Hematopoietic multipotent progenitor cell treated with erythropoietin and hydrocortisone succinate and interleukin-3 and kit ligand, for 6 days (in vitro differentiated cells): ENCODE results near the gene C2CD4A.

Source experiments
- DNase-seq: peaks from one replicate; pipeline ENCODE4 v3.0.0-alpha.2; 2015

Gene C2CD4A

DNA sequence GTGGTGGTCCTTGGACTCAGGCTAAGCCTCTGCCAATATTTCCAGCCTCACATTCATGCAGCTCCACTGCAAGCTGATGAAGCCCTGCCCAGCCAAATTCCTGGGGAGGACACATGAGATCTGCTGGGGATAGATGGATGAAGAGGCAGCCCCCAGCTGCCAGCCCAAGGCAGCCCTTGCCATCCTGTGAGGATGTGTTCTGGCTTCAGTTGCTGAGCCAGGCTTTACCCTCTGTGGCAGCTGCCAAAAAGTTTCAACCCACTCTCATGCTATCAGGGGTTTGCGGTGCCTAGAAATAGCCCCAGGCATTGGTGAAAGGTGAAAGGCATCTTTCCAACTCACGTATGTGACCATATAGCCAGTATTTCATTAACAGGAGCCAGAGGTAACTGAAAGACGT is 37.6 kb downstream of the C2CD4A start:
- no peak for DNase-seq

- DNase-seq: no peak
Observed at GRCh38 chr15:62104846-62105245, 38.1 kb downstream of the C2CD4A start.

- no peak for DNase-seq
Observed at GRCh38 chr15:62105266-62105665, 38.5 kb downstream of the C2CD4A start.

- DNase-seq: no peak
Observed at GRCh38 chr15:62106096-62106495, 39.3 kb downstream of the C2CD4A start.

DNA sequence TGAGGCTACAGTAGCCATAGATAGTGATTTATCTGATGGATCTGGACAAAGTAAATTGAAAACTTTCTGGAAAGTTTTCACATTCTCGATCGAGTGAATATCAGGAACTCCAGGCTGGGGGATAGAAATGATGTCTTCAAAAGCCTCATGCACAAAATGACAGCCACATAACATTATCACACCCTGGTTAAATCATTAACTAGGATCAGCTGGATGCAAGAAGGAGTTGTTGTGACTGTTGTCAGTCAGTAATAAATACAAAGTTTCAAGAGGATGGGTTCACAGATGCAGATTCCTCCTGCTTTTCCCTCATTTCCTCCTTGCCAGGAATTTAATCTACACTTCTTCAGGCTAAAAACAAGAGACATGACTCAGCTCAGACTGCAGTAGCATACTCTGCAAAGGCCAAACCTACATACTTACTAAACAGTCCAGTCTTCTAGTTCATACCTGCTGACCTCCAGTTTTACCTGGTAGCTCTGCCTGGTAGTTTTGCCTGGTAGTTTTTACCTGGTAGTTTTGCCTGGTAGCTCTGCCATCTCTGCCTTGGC is 40.9 kb downstream of the C2CD4A start:
- no peak for DNase-seq

DNA sequence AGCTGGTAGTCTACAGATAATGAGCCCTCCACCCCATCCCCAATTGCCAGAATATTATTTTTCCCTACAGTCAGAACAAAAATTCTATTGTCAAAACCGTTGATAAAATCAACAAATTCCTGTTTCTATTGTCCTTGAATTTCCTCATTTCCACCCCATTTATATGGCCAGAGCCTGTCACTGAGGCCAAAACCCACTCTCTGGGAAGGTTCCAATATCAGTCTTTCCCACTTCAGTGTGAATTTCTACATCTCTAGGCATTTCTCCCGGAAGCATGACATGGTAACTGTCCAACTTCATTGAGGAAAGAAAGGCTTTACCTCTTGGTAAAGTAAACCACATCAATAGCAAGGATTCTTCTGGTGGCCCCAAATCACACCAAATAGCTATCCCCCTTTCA is 41.6 kb downstream of the C2CD4A start:
- DNase-seq: no peak

DNA sequence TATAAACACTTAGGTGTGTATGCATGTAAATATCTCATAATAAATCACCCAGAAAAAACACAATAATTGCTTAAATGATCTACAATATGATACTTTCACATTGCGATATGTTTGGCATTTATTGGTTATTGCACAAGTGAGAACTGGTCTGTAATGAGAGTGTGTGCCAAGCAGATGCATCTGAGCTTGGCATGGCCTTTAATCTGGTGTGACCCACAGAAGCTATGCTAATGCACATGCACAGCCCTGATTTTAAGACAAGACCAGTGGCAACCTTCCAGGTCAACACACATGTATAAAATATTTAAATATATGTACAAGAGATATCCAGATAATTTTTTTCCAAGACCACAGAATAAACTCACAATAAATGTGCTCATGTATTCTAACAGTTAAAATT is 42.7 kb downstream of the C2CD4A start:
- no peak for DNase-seq

- no peak for DNase-seq
Observed at GRCh38 chr15:62109982-62110851, 43.4 kb downstream of the C2CD4A start.

GRCh38 chr15:62112081-62112480 is 45.3 kb downstream of the C2CD4A start:
- no peak for DNase-seq

DNA sequence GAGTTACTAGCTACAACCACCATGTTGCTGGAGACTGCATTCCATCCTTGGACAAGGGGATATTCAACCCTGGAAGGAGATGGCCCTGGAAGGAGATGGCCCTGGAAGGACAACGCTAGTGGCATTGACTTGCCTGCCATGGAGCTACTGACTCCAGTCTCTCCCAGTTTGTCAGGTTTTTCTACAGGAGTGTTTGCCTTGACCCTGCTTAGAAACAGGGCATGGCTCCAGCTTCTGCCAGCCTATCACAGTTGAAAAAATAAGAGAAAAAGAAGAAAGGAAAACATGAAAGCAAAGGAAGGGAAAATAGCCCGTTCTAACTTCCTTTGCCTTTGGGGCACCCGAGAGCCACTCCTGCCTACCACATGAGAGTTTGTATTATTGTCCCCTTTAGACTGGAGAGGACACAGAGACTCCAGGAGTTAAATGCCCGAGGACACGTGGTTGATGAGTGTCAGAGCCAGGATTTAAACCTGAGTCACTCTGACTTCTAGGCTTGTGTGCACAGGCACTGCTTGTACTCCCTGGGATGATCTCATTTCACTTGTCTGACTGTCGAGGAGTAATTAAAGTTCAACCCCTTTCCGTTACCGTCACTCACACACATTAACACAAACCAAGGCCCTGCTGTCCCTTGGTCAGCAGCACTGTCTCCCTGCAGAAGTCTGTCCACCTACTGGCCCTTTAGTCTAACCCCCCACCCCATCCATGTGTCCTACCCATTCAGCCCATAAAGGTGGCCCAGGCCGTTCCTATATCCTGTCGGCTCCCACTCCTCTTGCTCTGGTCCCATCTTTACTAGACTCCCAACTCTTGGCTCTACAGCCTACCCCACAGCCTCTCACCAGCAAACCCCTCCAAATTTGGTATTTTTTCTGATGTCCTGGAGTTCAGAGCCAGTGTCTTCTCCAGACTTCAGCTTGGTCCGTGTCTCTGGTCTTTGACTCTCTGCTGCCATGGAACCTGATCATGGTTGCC is 46.1 kb downstream of the C2CD4A start:
- DNase-seq: no peak

- no peak for DNase-seq
Observed at GRCh38 chr15:62115847-62116246, 49.1 kb downstream of the C2CD4A start.

DNA sequence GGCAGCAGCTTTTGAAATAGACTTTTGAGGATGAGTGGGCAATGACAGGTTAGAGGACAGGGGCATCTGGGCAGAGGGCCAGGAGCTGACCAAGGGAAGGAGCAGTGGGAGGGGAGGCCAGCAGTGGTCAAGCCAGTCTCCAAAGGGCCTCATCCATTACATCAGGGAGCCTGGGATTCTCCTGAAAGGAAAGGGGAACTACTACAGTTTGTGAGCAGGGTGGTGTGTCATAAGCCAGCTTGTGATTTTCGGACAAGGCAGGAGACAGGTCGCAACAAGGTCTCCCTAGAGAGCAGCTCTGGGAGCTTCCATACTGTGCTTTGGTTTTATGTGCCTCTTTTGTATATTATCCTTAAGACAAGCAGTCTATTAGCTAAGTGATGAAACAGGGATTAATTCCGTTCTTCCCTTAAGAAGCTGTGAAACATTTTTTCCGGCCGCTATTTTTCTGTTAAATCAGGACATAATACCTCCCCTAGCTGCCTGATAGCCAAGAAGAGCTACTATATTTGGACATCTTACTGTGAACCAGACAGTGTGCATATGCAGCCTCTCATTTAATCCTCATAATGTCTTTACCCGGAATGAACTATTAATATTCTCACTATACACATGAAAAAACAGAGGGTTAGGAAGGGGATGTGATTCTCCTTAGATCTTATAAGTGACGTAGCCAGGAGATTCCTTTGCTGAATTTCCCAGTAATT is 51.9 kb downstream of the C2CD4A start:
- no peak for DNase-seq

DNA sequence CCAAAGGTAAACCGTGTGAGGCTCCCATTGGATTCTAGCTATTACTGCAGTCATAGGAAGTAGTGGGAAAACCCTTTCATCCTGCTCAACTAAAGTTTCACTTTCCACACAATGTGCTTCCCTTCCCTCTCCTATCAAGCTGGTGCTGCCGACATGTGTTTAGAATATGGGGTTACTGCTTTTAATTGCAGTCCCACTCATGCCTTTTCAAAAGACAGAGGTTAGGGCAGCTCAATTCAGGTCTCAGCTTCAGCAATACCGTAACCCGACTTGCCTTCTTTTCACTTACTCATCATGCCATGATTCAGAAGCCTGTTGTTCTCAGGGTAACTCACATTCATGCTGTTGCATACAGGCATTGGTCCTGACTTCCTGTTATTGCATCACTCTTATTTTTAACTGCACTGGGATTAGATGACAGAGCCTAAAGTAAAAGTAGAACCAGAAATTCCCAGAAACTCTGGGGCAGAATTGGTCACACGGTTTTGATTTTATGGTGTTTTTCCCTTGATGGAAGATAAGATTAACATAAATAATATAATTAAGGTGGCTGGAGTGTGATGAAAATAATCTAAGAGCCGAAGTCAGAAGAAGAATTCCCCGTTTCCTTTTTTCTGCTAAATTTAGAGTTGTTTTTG is 52.6 kb downstream of the C2CD4A start:
- peak; percentile 36 for DNase-seq

DNA sequence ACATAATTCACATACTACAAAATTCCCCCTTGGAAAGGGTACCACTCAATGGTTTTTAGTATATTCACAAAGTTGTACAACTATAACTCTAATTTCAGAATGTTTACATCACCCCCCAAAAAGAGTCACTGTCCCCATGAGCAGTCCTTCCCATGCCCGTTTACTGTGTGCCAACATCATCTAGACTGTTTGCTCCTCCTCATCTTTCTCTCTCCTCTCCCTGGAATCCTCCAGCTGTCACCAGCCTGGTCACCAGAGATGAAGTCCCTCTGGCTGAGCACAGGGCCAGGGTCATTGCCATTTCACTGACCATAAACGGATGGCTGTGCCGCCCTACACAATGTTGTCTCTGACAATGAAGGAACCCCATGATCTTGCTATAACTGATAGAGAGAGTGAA is 53.1 kb downstream of the C2CD4A start:
- DNase-seq: no peak
